Endothelial cell of umbilical vein (primary cell): Measurements from ENCODE around the gene CROCC2. TPM values are rescaled to one million over a fixed set of nuclear protein-coding genes. Genes with fewer than 3 reads are reported as not detected.

Source experiments
- BruUV-seq: library from RNA; stranded (reverse); fragments of 400-500 nt; replicated peaks from 2 replicates; lab custom pipeline; 2021; lab: Mats Ljungman, UMichigan
- CTCF ChIA-PET: fragments of 300-600, 350-600 bp; sonication (Branson Sonifier 250); formaldehyde crosslinking; loops from one replicate; lab custom pipeline; 2021; ENCODE audit warnings: antibody characterized with exemption, inconsistent platforms; lab: Charles Lee
- POLR2A ChIA-PET: fragments of 300-600, 350-600 bp; sonication (Branson Sonifier 250); formaldehyde crosslinking; loops from one replicate; lab custom pipeline; 2021; ENCODE audit warnings: antibody characterized with exemption, inconsistent platforms; lab: Charles Lee
- DNase-seq: peaks from one replicate; pipeline ENCODE4 v3.0.0-alpha.2; 2011; ENCODE audit warnings: low read depth, low spot score
- FAIRE-seq: peaks from 2 replicates; lab custom pipeline; 2011; peaks lifted over from hg19 to GRCh38; lab: Jason Lieb, UNC
- H2AFZ ChIP-seq: 2 replicates; pipeline ENCODE4 v1.6.0; 2012; ENCODE audit warnings: low read depth, low read length, control low read depth, inconsistent platforms
- H3K27ac ChIP-seq: 2 replicates; pipeline ENCODE4 v1.5.1; 2011; ENCODE audit warnings: low read depth, mild to moderate bottlenecking, control low read depth, low read length, moderate library complexity; ENCODE audit not compliant: insufficient read depth
- H3K27me3 ChIP-seq, 2 experiments: 2 replicates each; pipeline versions ENCODE4 v1.6.0 to v1.6.1; 2011; ENCODE audit warnings: low read length in 2 of 2, mixed read lengths in 1 of 2; ENCODE audit not compliant: control insufficient read depth in 2 of 2, insufficient read depth in 2 of 2
- H3K36me3 ChIP-seq, 2 experiments: 2 replicates in 1 of 2; 3 replicates in 1 of 2; pipeline ENCODE4 v1.5.1; 2011; ENCODE audit warnings: low read length in 2 of 2, mild to moderate bottlenecking in 1 of 2, moderate library complexity in 1 of 2; ENCODE audit not compliant: control insufficient read depth in 2 of 2, insufficient read depth in 2 of 2; ENCODE audit errors: extremely low read depth in 1 of 2
- H3K4me1 ChIP-seq: 3 replicates; pipeline ENCODE4 v1.5.1; 2011; ENCODE audit warnings: mild to moderate bottlenecking, low read length; ENCODE audit not compliant: control insufficient read depth, insufficient read depth; ENCODE audit errors: extremely low read depth
- H3K4me2 ChIP-seq: 2 replicates; pipeline ENCODE4 v1.6.1; 2011; ENCODE audit warnings: low read length, control low read depth, mixed read lengths; ENCODE audit not compliant: insufficient read depth
- H3K4me3 ChIP-seq, 3 experiments: fragments of 200-600 bp in 1 of 3; sonication (generic), shearing (Covaris generic) in 1 of 3; replicated peaks in 1 of 3; 2 replicates each; pipeline ENCODE4 v1.5.1; 2011 to 2016; ENCODE audit warnings: control low read depth in 3 of 3, low read length in 3 of 3, mild to moderate bottlenecking in 2 of 3, inconsistent platforms in 1 of 3, low read depth in 1 of 3, moderate library complexity in 1 of 3; ENCODE audit not compliant: insufficient read depth in 1 of 3
- H3K79me2 ChIP-seq: 2 replicates; pipeline ENCODE4 v1.6.0; 2012; ENCODE audit warnings: low read length, inconsistent platforms; ENCODE audit not compliant: control insufficient read depth, insufficient read depth
- H3K9ac ChIP-seq: replicated peaks from 2 replicates; pipeline ENCODE3; 2011; ENCODE audit warnings: low read length, control low read depth; ENCODE audit not compliant: insufficient read depth; ENCODE audit errors: extremely low read depth
- H3K9me1 ChIP-seq: replicated peaks from 3 replicates; pipeline ENCODE4 v1.6.0; 2011; ENCODE audit warnings: mild to moderate bottlenecking, low read length; ENCODE audit not compliant: control insufficient read depth, insufficient read depth; ENCODE audit errors: extremely low read depth
- H3K9me3 ChIP-seq: replicated peaks from 2 replicates; pipeline ENCODE4 v1.5.1; 2012; ENCODE audit warnings: low read length, inconsistent platforms; ENCODE audit not compliant: control insufficient read depth, insufficient read depth
- H4K20me1 ChIP-seq: replicated peaks from 2 replicates; pipeline ENCODE3; 2011; ENCODE audit warnings: mild to moderate bottlenecking, low read length; ENCODE audit not compliant: control insufficient read depth, insufficient read depth; ENCODE audit errors: extremely low read depth
- CTCF ChIP-seq, 2 donors: IDR thresholded peaks; 1 replicate in 1 of 2; 2 replicates in 1 of 2; pipeline ENCODE4 v1.5.1; 2011; ENCODE audit warnings: low read length in 2 of 2, mild to moderate bottlenecking in 2 of 2, moderate library complexity in 2 of 2, control low read depth in 1 of 2, inconsistent platforms in 1 of 2, low read depth in 1 of 2; ENCODE audit not compliant: insufficient read depth in 1 of 2; ENCODE audit errors: extremely low read depth in 1 of 2
- FOS ChIP-seq: IDR thresholded peaks from 2 replicates; pipeline ENCODE4 v1.6.1; 2011; ENCODE audit warnings: mild to moderate bottlenecking, low read length, moderate library complexity, borderline replicate concordance; ENCODE audit not compliant: insufficient read depth
- GATA2 ChIP-seq: IDR thresholded peaks from 2 replicates; pipeline ENCODE4 v1.7.0; 2011; ENCODE audit warnings: low read depth, mild to moderate bottlenecking, moderate library complexity, mixed read lengths, low read length; ENCODE audit not compliant: insufficient read length, insufficient read depth
- JUN ChIP-seq: IDR thresholded peaks from 2 replicates; pipeline ENCODE4 v1.6.1; 2011; ENCODE audit warnings: borderline replicate concordance, low read depth; ENCODE audit not compliant: insufficient read length, insufficient read depth
- MAX ChIP-seq: IDR thresholded peaks from 2 replicates; pipeline ENCODE4 v1.6.1; 2011; ENCODE audit not compliant: insufficient read depth, insufficient read length
- MYC ChIP-seq: IDR thresholded peaks from one replicate; pipeline ENCODE4 v1.6.1; 2011; ENCODE audit warnings: mild to moderate bottlenecking, low read depth, low read length
- POLR2A ChIP-seq: IDR thresholded peaks from 2 replicates; pipeline ENCODE4 v1.6.1; 2012; ENCODE audit warnings: low read depth, mild to moderate bottlenecking, control low read depth, low read length
- POLR2AphosphoS5 ChIP-seq: IDR thresholded peaks from 2 replicates; pipeline ENCODE4 v1.6.1; 2012; ENCODE audit warnings: low read depth, mild to moderate bottlenecking, control low read depth, low read length, moderate library complexity; ENCODE audit not compliant: insufficient read depth
- dilution Hi-C: fragments of 300-500 bp; cut with MboI; formaldehyde crosslinking; loops from one replicate; pipeline ENCODE4 v1.15.0; 2019; ENCODE audit warnings: low sequenced_read_pairs; ENCODE audit not compliant: extremely low pct_ligation_motif_present
- intact Hi-C: fragments of 100-400 bp; cut with micrococcal nuclease; formaldehyde crosslinking; loops from one replicate; pipeline ENCODE4 v1.10.0; 2022
- polyA plus RNA-seq, 4 experiments: library from polyadenylated mRNA; depleted of rRNA in 3 of 4; stranded (reverse) in 3 of 4; unstranded in 1 of 4; fragments of >200 nt; gene quantifications; 2 replicates each; pipeline versions ENCODE4 v1.2.1 to v1.2.3, GENCODE V29; 2011 to 2012; ENCODE audit warnings: missing spikeins in 1 of 4
- total RNA-seq: library from RNA; stranded (reverse); gene quantifications from 2 replicates; pipeline ENCODE4 v1.2.3, GENCODE V29; 2021

CROCC2 gene
- total and polyA plus RNA-seq, 2 donors (not counting 3 experiments of a cell fraction or from before 2014, with no cell fraction given): not detected

GRCh38 chr2:240918258-240919091 is 12.3 kb downstream of the CROCC2 start:
- Histone ChIP-seq H3K4me1 (peaks cover 8% of the 10 kb centered on the region), H3K27me3 (no peaks in the 10 kb centered on the region), H3K9ac (no peak overlapping the region), H3K9me1 (no peaks in the 10 kb centered on the region), H3K27ac (no peak overlapping the region), H3K4me2 (no peak overlapping the region), H3K79me2 (no peaks in the 10 kb centered on the region), H3K36me3 (no peaks in the 10 kb centered on the region), H2AFZ (no peak overlapping the region), H3K9me3 (no peaks in the 10 kb centered on the region), H4K20me1 (no peaks in the 10 kb centered on the region), H3K4me3 (no peak overlapping the region)
- FAIRE-seq (no peak), DNase-seq (no peak)
- dilution Hi-C loops (no loop called here), intact Hi-C loops (loop anchor here (10.0 kb wide), 1 partner anchor 156 kb away; no protein-coding TSS in a partner anchor)
- no TSS peak for BruUV-seq
- ChIA-PET POLR2A (no interaction called here), CTCF (no interaction called here)
- TF ChIP-seq CTCF (IDR thresholded peaks at IDR 0.05; ENCODE audit: extremely low read depth in 1 of 2, insufficient read depth in 1 of 2, low read depth in 1 of 2, low read length in 2 of 2) (no peak), FOS (no peak), JUN (no peak), MYC (no peak), MAX (no peak), POLR2AphosphoS5 (no peak), POLR2A (no peak), GATA2 (no peak)
